G401.6 (cell line): ENCODE data around the gene STMN3.
"Not testable (repeated sequence)": the region's sequence is repeated elsewhere in the genome, so short reads cannot be mapped to it uniquely, and the experiment has no call there.

Experiments
- FAIRE-seq: peaks from 2 replicates; lab custom pipeline; 2012; peaks lifted over from hg19 to GRCh38; lab: Jason Lieb, UNC

STMN3 gene

DNA sequence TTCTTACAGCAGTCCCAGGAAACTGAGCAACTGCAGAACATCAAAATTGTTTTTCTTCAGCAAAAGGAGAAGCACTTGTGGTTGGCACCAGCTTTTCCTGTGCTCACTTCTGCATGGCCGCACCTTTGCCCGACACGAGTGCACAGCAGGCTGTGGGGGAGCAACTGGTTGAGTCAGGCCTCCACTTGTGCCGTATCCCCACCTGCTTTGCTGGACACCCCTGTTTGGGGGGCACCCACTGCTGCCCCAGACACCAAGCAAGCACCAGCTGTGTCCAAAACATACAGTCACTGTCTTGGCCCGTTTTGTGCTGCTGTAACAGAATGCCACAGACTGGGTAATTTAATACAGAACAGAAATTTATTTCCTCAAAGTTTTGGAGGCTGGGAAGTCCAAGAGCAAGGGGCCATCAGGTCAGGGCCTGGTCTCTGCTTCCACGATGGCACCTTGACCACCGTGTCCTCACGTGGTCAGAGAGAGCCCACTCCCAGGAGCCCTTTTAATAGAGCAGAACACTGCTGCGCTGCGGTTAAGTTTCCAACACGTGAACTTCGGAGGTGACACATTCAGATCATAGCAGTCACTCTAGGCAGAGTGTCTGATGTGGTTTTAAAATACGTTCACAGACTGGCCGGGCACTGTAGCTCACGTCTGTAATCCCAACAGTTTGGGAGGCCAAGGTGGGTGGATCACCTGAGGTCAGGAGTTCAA, 17.6 kb downstream of the STMN3 start:
- FAIRE-seq: no peak

DNA sequence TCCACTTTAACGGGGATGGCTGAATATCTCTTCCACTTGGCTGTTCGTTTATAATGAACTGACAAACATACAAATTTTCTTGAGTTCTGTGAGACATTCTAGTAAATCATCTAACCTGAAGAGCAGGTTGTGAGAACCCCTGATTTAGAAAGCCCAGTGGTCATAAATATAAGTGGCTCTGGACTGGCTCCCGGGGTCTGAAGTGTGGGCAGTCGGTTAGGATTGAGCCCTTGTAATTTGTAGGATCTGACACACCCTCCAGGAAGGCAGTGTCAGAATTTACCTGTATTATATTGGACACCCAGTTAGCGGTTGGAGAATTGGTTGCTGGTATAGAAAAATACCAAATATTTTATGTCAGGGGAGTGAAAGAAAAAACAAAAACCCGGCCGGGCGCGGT, 19.5 kb downstream of the STMN3 start:
- FAIRE-seq: no peak

DNA sequence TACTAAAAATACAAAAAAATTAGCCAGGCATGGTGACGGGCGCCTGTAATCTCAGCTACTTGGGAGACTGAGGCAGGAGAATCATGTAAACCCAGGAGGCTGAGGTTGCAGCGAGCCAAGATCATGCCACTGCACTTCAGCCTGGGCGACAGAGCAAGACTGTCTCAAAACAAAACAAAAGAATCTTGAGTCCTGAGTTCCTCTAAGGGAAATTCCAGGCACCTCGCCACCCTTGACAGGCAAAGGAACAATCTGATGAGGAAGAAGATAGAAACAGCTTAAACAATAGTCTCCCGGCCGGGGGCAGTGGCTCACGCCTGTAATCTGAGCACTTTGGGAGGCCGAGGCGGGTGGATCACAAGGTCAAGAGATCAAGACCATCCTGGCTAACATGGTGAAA, 21.8 kb downstream of the STMN3 start:
- not testable (repeated sequence) for FAIRE-seq

DNA sequence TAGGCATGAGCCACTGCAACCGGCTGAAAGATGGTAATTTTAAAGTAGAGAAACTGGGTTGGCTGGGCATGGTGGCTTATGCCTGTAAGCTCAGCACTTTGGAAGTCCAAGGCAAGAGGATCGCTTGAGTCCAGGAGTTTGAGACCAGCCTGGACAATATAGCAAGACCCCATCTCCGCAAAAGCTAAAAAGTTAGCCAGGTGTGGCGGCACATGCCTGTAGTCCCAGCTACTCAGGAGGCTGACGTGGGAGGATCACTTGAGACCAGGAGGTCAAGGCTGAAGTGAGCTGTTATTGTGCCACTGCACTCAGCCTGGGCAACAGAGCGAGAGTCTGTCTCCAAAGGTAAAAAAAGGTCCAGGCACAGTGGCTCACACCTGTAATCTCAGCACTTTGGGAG, 22.3 kb downstream of the STMN3 start:
- FAIRE-seq: not testable (repeated sequence)

DNA sequence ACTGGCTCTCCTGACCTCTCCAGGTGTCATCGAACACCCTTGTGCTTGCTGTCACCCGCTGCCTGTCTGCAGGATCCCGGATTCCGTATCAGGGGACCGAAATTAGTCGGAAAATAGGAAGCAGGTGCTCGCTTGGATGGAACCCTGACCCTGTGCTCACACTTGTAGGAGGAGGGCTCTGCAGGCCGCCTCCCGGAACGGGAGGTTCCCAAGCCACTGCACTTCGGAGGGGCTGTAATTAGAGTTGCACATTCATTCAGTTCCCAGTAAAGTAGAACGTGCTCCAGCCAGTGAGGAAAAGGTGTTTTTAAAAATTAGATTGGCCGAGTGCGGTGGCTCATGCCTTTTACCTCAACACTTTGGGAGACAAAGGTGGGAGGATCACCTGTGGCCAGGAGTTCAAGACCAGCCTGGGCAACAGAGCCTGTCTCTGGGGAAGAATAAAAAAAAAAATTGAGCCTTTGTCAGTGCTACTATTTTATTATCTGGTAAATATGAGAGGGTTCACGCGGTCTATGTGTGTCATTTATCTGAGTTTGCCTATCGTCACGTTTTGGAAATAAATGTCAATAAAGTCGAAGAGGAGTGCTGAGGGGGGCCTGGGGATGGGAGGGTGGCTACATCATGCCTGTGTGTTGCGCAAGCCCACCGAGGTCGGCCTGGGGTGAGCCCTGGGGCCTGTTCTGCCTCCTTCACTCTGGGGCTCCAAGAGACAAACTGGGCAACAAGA, 24.8 kb downstream of the STMN3 start:
- peak; percentile 77 for FAIRE-seq

DNA sequence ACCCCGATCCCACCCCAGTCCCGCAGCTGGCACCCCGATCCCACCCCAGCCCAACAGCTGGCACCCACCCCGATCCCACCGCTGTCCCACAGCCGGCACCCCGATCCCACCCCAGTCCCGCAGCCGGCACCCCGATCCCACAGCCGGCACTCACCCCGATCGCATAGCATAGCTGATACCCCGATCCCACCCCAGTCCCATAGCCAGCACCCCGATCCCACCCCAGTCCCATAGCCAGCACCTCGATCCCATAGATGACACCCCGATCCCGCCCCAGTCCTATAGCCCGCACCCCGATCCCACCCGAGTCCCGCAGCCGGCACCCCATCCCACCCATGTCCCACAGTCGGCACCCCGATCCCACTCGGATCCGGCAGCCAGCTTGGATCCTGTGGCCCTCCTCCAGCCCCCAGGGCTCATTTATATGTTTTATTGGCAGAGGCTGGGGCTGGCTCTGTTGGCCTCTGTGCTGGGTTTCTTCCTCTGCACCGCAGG, 25.4 kb downstream of the STMN3 start:
- no peak for FAIRE-seq

DNA sequence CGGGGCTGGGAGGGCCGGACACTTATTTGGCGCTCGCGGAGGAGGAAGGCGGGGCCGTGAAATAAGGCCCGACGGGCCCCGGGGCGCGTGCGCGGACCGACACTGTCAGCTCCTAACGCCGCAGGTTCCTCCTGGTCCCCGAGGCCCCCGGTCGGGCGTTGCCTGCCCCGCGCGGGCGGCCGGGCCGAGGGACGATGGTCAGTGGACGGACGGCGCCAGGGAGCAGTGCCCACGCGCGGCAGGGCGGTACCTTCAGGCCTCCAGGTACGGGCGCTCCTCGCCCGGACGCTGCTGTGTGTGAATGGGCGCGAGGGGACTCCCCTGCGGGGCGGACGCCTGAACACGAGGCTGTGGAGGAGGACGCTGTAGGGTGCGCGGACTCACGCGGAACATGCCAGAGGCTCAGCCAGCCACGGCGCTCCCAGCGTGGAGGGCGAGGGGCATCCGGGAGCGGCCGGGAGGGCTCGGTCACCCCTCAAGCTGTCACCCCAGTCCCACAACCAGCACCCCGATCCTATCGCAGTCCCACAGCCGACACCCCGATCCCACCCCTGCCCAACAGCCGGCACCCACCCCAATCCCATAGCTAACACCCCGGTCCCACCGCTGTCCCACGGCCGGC, 26.0 kb downstream of the STMN3 start:
- no peak for FAIRE-seq

DNA sequence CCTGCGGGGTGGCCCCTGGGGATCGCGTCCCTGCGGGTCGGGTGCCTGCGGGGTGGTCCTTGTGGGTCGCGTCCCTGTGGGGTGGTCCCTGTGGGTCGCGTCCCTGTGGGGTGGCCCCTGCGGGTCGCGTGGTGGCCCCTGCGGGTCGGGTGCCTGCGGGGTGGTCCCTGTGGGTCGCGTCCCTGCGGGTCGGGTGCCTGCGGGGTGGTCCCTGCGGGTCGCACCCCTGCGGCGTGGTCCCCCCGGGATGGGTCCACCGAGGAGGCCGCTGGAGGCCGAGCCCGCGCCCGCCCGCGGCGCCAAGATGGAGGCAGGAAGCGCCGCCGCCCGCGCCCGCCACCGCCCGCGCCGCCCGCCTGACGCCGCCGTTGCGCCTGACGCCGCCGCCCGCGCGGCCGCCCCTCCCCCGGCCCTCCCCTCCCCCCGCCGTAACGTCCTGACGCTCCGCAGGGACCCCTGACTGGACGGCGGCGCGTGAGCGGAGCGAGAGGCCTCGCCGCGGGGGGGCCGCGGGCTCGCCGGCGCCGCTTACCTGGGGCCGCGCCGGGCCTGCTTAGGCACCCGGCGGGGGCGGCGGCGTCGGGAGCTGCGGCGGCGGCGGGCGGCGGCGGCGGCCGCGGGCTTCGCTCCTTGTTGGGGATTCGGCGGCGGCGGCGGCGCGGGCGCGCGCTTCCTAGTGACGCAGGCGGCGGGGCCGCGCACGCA, 26.6 kb downstream of the STMN3 start, which contains the start of gene GMEB2:
Gene GMEB2, minus strand, starts transcription at position 678 of the 705 bp plus-strand sequence. CDS start 7,704 bp downstream, outside the sequence.
- no peak for FAIRE-seq

DNA sequence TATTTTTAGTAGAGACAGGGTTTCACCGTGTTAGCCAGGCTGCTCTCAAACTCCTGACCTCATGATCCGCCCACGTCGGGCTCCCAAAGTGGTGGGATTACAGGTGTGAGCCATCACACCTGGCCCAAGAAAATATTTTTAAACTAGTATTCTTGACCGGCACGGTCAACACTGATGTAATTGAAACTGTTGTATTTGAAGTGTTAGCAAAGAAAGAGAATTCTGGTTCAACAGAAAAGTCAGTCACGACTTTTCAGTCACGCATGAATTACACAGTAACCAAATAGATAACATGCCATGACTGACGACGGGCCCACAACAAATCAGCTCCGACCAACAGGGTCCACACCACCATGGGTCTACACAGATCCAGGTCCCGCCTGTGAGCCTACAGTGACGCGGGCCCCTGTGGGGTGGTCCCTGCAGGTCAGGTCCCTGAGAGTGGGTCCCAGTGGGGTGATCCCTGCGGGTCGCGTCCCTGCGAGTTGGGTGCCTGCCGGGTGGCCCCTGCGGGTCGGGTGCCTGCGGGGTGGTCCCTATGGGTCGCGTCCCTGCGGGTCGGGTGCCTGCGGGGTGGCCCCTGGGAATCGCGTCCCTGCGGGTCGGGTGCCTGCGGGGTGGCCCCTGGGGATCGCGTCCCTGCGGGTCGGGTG, 27.3 kb downstream of the STMN3 start:
- FAIRE-seq: no peak

DNA sequence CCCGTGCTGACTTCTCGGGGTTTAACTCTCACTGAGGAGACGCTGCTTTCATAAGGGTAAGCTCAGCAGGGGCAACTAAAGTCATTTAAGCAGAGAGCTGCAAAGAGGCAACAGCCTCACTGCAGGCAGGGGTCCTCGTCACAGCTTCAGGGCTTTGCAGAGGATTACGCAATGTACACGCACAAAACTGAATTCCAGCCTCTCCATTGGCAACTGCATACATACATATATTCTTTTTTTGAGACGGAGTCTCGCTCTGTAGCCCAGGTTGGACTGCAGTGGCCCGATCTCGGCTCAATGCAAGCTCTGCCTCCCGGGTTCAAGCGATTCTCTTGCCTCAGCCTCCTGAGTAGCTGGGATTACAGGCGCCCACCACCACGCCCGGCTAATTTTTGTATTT, 28.7 kb downstream of the STMN3 start:
- FAIRE-seq: no peak

DNA sequence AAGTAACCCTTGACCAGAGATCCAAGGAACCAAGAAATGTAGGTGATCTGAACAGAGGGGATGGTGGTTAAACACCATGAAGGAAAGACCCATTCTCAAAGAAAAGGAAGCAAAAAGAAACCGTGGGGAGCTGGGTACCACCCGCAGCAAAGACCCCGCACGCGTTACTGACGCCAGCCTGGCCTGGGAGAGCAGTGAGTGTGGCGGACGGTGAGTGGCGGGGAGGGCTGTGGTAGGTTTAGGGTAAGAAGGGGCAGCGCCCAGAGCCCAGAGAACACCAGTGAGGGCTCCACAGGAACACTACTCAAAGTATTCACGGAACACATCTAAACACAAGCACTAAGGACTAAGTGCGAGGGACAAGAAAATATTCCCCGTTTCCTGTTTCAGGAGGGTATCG, 30.5 kb downstream of the STMN3 start:
- no peak for FAIRE-seq

DNA sequence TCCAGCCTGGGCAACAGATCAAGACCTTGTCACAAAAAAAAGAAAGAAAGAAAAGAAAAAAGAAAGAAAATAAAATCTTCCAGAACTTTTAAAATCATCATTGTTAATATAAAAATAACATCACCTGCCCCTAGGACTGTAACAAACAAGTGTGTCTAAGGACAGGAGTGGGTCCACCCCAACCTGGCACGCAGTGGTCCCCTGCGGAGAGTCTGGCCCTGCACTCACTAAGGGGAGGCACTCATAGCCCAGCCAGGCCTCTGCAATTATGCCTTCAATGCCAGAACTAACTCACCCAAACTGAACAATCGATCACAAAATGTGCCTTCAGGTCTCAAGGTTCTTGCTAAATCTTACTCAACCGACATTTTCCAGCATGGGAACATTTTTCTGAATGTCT, 31.1 kb downstream of the STMN3 start:
- no peak for FAIRE-seq

DNA sequence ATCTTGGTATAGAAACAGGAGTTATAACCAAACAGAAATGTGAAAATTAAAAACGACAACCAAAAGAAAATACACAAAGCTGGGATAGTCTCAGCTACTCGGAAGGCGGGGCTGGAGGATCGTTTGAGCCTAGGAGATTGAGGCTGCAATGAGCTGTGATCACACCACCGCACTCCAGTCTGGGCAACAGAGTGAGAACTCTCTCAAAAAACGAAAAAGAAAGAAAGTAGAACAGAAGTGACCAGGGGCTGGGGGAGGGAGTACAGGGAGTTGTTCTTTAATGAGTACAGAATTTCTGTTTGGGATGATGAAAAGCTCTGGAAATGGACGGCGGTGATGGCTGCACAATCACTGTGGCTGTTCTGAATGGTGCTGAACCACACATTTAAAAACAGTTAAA, 32.2 kb downstream of the STMN3 start:
- no peak for FAIRE-seq

DNA sequence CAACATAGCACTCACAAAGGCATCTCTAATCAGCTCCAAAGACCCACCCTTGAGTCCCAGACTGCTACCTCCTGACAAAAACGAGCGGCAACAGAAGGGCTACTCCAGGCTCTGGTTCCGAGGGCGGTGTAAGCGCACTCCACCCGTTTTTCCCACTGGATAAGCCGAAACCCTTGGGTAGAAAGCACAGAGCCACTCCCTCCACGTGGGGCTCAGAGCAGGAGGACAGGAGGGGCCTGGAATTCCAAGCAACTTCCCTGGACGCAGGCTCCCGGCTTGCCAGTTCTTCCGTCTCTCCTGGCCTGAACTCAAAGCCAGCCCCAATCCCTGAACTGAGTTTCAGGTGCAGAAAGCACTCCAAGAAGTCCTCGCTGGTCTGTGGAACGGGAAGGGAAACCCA, 33.7 kb downstream of the STMN3 start:
- FAIRE-seq: no peak

DNA sequence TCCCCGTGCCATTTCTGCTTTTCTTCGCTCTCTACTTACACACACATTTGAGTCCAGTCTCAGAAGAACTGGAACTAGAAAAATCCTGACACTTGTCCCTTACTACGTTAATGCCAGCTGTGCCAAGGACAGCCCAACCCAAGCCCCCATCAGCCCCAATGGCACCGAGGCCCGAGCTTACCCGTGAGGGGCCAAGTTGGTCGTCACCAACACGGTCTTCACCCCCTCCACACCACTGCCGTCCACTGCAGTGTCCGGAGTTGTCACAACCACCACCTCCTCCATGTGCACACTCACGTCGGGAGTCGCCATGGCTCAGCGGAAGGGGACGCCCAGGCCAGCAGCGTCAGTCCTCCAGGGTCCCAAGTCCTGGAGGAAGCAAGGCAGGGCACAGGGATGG, 34.1 kb downstream of the STMN3 start:
- no peak for FAIRE-seq

DNA sequence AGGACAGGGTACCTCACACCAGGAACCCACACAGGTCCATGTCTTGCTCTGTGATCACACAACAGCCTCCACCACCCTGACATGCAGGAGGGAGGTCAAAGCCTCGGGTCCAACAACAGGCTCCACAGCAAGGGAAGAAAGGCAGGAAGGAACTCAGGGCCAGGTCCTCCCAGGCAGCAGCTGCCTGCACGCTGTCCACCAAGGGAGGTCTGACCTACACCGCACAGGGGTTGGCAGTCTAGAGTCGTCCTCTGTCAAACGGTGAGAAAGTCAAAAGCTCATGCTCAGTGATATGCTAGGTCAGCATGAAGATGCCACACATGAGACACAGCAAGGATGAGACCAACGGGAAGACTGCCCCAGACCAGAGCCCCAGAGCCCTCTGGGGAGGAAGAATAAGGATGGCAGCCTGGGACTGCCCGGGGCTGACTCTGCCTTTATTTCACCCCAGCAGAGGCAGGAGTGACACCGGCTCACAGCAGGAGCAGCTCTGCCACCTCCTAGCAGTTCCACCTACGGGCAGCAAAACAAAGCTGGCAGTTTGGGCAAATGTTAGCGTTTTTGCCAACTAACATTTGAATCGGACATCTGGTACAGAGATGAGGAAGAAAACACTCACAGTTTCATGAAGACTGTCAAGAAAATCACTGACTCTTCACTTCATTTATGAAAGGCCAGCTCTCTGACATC, 34.8 kb downstream of the STMN3 start:
- no peak for FAIRE-seq

DNA sequence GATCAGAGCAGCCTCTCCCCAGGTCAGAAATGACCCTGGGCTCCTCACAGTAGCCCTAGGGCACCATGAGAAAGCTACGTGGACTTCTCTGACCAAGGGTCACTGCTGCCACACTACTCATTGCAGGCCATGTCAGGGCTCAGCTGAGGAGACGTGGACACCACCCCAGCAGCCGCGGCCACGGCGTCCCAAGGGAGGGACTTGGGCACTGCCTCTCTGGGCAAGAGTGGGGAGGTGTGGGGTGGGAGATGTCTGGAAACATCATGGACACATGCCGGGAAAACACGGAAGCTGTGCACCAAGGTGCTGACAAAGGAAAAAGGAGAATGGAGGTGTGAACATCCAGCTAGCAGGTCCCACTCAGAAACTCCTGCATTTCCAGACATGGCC, 35.4 kb downstream of the STMN3 start:
- no peak for FAIRE-seq

DNA sequence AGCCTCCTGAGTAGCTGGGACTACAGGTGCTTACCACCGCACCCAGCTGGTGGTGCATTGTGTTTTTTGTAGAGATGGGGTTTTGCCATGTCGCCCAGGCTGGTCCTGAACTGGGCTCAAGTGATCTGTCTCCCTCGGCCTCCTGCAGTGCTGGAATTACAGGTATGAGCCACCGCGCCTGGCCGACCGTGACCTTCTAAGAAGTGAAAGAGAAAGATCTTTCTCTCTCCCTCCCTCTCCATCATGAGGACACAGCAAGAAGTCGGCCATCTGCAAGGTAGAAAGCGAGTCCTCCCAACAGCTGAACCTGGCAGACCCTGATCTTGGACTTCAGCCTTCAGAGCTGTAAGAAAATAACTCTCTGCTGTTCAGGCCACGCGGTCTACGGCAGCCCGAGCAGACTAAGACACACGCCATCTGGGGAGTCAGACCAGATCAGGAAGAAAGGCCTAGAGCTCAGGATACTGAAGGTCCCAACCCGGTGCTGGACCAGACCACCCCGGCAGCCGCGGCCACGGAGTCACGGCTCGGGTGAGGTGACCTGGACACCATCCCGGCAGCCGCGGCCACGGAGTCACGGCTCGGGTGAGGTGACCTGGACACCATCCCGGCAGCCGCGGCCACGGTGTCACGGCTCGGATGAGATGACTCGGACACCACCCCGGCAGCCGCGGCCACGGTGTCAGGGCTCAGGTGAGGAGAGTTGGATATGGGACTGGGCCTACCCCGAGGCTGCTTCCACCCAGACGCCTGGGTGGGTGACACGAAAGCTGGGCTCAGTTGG, 35.9 kb downstream of the STMN3 start:
- FAIRE-seq: no peak

DNA sequence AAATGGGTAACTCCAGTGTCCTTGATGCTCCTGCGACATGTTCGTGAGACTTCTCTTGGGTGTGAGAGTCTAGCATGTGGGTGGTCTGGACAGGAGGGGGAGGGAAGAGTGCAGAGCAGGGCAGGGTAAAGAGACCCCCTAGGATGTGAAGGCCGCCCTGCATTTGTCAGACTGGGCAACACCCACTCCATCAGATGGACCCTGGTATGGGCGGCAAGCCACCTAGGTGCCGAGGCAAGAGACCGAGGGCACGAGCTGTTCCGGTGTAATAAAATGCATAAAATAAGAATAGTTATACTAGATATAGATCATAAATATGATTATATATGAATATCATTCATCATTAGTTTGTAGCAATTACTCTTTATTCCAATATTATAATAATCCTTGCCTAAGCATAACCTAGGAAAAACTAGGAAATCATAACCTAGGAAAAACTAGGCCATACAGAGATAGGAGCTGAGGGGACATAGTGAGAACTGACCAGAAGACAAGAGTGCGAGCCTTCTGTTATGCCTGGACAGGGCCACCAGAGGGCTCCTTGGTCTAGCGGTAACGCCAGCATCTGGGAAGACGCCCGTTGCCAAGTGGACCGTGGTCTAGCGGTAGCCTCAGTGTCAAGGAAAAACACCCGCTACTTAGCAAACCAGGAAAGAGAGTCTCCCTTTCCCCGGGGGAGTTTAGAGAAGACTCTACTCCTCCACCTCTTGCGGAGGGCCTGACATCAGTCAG, 39.2 kb downstream of the STMN3 start:
- not testable (repeated sequence) for FAIRE-seq
